HEK293 (cell line): ENCODE results near the gene MAGEA9.

ENCODE experiments used
- CTCF ChIP-seq: fragments of 450-650 bp; formaldehyde crosslinking; IDR thresholded peaks from 2 replicates; pipeline ENCODE4 v1.5.1; 2016; ENCODE audit warnings: missing biosample characterization, missing genetic modification characterization
- ZBTB49 ChIP-seq: fragments of 450-650 bp; formaldehyde crosslinking; IDR thresholded peaks from 2 replicates; pipeline ENCODE4 v1.5.1; 2016; ENCODE audit warnings: missing biosample characterization, missing genetic modification characterization, low read depth
- ZNF423 ChIP-seq: fragments of 450-650 bp; formaldehyde crosslinking; IDR thresholded peaks from 2 replicates; pipeline ENCODE4 v1.5.1; 2016; ENCODE audit warnings: missing biosample characterization, missing genetic modification characterization
- ZNF449 ChIP-seq: fragments of 450-650 bp; formaldehyde crosslinking; IDR thresholded peaks from 2 replicates; pipeline ENCODE4 v1.5.1; 2017; ENCODE audit warnings: missing biosample characterization, mild to moderate bottlenecking, missing genetic modification characterization, moderate library complexity

- TF ChIP-seq ZBTB49 (tag by site-specific recombination) = no peak
- TF ChIP-seq ZNF449 = no peak
- TF ChIP-seq CTCF = no peak
- TF ChIP-seq ZNF423 (tag by site-specific recombination) = no peak
Observed at GRCh38 chrX:149827254-149827653, 45.5 kb downstream of the MAGEA9 start.
